HEK293 (cell line): ENCODE data around the gene VEPH1.

Source experiments
- CTCF ChIP-seq: fragments of 450-650 bp; formaldehyde crosslinking; IDR thresholded peaks from 2 replicates; pipeline ENCODE4 v1.5.1; 2016; ENCODE audit warnings: missing biosample characterization, missing genetic modification characterization
- ZBTB1 ChIP-seq: fragments of 450-650 bp; formaldehyde crosslinking; IDR thresholded peaks from 2 replicates; pipeline ENCODE4 v1.5.1; 2016; ENCODE audit warnings: missing biosample characterization, missing genetic modification characterization
- ZNF664 ChIP-seq: fragments of 450-650 bp; formaldehyde crosslinking; IDR thresholded peaks from 2 replicates; pipeline ENCODE4 v1.5.1; 2016; ENCODE audit warnings: missing biosample characterization, missing genetic modification characterization

GRCh38 chr3:157271283-157271882, 231.8 kb downstream of the VEPH1 start:
- TF ChIP-seq ZBTB1, result no peak
- TF ChIP-seq CTCF (tag by site-specific recombination), result no peak
- TF ChIP-seq ZNF664 (tag by site-specific recombination), result no peak
